Astrocyte (in vitro differentiated cells and primary cell): ENCODE measurements around the gene DCHS1.

Source experiments
- CTCF ChIP-seq: IDR thresholded peaks from 2 replicates; pipeline ENCODE4 v1.5.1; 2011; ENCODE audit warnings: low read depth, mild to moderate bottlenecking, inconsistent platforms, low read length, moderate library complexity; ENCODE audit not compliant: insufficient read depth
- EZH2 ChIP-seq: IDR thresholded peaks from 2 replicates; pipeline ENCODE4 v1.6.1; 2012; ENCODE audit warnings: mild to moderate bottlenecking, low read length, inconsistent platforms; ENCODE audit not compliant: insufficient read depth

GRCh38 chr11:6692128-6692527 is 36.5 kb upstream of the DCHS1 start:
- TF ChIP-seq CTCF (no peak), EZH2 (no peak)
